ENCODE measurements around the gene CFAP410.
"Not testable (repeated sequence)": the region's sequence is repeated elsewhere in the genome, so short reads cannot be mapped to it uniquely, and the experiment has no call there.

The CFAP410 gene

GRCh38 chr21:44314128-44314527 lies 25.1 kb downstream of the CFAP410 start:
- no peak for DNase-seq

GRCh38 chr21:44313451-44313850 lies 25.7 kb downstream of the CFAP410 start:
- no peak for DNase-seq

GRCh38 chr21:44312716-44313115 lies 26.5 kb downstream of the CFAP410 start:
- no peak for DNase-seq

- no peak for DNase-seq
These were observed 27.1 kb downstream of the CFAP410 start for GRCh38 chr21:44312089-44312488.

GRCh38 chr21:44310628-44311507 lies 28.3 kb downstream of the CFAP410 start:
- DNase-seq = no peak

GRCh38 chr21:44306936-44307704 lies 32.1 kb downstream of the CFAP410 start:
- no peak for DNase-seq

- no peak for DNase-seq
These were observed 33.5 kb downstream of the CFAP410 start for GRCh38 chr21:44305691-44306090.

GRCh38 chr21:44304877-44305293 lies 34.3 kb downstream of the CFAP410 start:
- peak; percentile 8 for DNase-seq

- DNase-seq = no peak
These were observed 35.1 kb downstream of the CFAP410 start for GRCh38 chr21:44304011-44304616.

GRCh38 chr21:44303490-44303981 lies 35.7 kb downstream of the CFAP410 start:
- DNase-seq = no peak

GRCh38 chr21:44302573-44303401 lies 36.4 kb downstream of the CFAP410 start:
- DNase-seq = not testable (repeated sequence)

GRCh38 chr21:44301961-44302406 lies 37.2 kb downstream of the CFAP410 start:
- DNase-seq = no peak

- DNase-seq = no peak
These were observed 38.0 kb downstream of the CFAP410 start for GRCh38 chr21:44301141-44301540.

GRCh38 chr21:44300262-44300959 lies 38.8 kb downstream of the CFAP410 start:
- DNase-seq = peak; percentile 28

GRCh38 chr21:44299458-44300261 lies 39.5 kb downstream of the CFAP410 start, which contains the start of gene PFKL:
Gene PFKL (plus strand): TSS chr21:44300053. CDS start chr21:44300106, 53 bp downstream.
- peak; percentile 27 for DNase-seq

GRCh38 chr21:44299085-44299457 lies 40.1 kb downstream of the CFAP410 start:
- no peak for DNase-seq

GRCh38 chr21:44298301-44298700 lies 40.9 kb downstream of the CFAP410 start:
- no peak for DNase-seq

- peak; percentile 74 for DNase-seq
These were observed 41.5 kb downstream of the CFAP410 start for GRCh38 chr21:44297525-44298290.

- DNase-seq = no peak
These were observed 42.3 kb downstream of the CFAP410 start for GRCh38 chr21:44296916-44297315.

GRCh38 chr21:44296103-44296519 lies 43.1 kb downstream of the CFAP410 start:
- DNase-seq = no peak
